ENCODE results near the gene KCNT1. TPM values are rescaled to one million over a fixed set of nuclear protein-coding genes. Genes with fewer than 3 reads are reported as not detected.

Gene KCNT1
- total RNA-seq, 1 experiment from 2014 or later: 0.68 TPM

DNA sequence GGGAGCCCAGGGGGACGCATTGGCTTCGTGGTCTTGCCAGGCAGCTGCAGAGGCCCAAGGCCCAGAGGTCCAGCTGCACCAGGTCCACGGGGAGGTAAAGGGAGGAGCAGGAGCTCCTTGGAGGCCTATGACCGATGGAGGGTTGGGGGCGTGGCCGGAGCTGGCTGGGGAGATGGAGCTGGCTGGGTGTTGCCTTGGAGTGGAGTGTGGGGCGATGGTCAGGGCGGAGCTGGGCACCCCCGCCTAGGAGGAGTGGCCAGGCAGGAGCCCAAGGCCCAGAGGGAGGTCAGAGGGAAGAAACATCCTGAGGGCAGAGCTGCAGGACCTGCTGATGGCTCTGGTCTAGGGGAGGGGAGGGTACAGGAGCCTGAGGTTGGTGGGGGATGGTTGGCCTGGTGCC, 44.6 kb downstream of the KCNT1 start:
- Histone ChIP-seq H3K9me3 (ENCODE audit: control insufficient read depth, low read depth, low read length) (no peaks in the 10 kb centered on the region), H4K8ac (replicated peaks; ENCODE audit: insufficient read length, low read depth, low read length) (no peak overlapping the region), H2AFZ (ENCODE audit: low read length) (no peak overlapping the region), H2BK12ac (ENCODE audit: insufficient read length, low read depth, low read length) (no peak overlapping the region), H3K79me1 (ENCODE audit: insufficient read depth, low read depth, low read length, poor library complexity, severe bottlenecking) (no peaks in the 10 kb centered on the region), H3K23ac (ENCODE audit: insufficient read length, low read depth, low read length) (no peak overlapping the region), H3K27me3 (ENCODE audit: insufficient read depth, low read length) (no peaks in the 10 kb centered on the region), H3T11ph (ENCODE audit: low read length) (no peak overlapping the region), H3K79me2 (ENCODE audit: insufficient read depth, low read length) (no peaks in the 10 kb centered on the region), H3K4ac (ENCODE audit: low read depth, low read length) (no peak overlapping the region), H3K27ac (ENCODE audit: insufficient read length, low read depth, low read length) (no peak overlapping the region), H4K5ac (ENCODE audit: insufficient read length, low read depth, low read length) (no peak overlapping the region), H3K4me2 (ENCODE audit: insufficient read depth, insufficient read length, low read length) (no peak overlapping the region), H3K4me1 (ENCODE audit: insufficient read depth, low read length) (no peaks in the 10 kb centered on the region), H4K20me1 (ENCODE audit: control insufficient read depth, insufficient read depth, insufficient read length) (no peaks in the 10 kb centered on the region), H4K91ac (ENCODE audit: insufficient read length, low read depth, low read length) (no peak overlapping the region), H2BK20ac (ENCODE audit: low read depth, low read length, poor library complexity, severe bottlenecking) (no peak overlapping the region), H3K18ac (ENCODE audit: insufficient read length, low read depth, low read length) (no peak overlapping the region), H2BK120ac (ENCODE audit: low read depth, low read length, poor library complexity, severe bottlenecking) (no peak overlapping the region), H3K14ac (ENCODE audit: insufficient read depth, low read length) (no peak overlapping the region), H3K56ac (ENCODE audit: insufficient read length, low read depth, low read length) (no peak overlapping the region), H3K23me2 (ENCODE audit: insufficient read length, low read depth, low read length, poor library complexity, severe bottlenecking) (no peaks in the 10 kb centered on the region), H2BK5ac (ENCODE audit: insufficient read length, low read length) (no peak overlapping the region), H2BK15ac (ENCODE audit: low read depth, low read length) (no peak overlapping the region), H2AK5ac (ENCODE audit: insufficient read length, low read length) (no peak overlapping the region), H3K9ac (ENCODE audit: extremely low read depth, insufficient read length, low read length) (no peak overlapping the region)
- TF ChIP-seq, protein P1, sequence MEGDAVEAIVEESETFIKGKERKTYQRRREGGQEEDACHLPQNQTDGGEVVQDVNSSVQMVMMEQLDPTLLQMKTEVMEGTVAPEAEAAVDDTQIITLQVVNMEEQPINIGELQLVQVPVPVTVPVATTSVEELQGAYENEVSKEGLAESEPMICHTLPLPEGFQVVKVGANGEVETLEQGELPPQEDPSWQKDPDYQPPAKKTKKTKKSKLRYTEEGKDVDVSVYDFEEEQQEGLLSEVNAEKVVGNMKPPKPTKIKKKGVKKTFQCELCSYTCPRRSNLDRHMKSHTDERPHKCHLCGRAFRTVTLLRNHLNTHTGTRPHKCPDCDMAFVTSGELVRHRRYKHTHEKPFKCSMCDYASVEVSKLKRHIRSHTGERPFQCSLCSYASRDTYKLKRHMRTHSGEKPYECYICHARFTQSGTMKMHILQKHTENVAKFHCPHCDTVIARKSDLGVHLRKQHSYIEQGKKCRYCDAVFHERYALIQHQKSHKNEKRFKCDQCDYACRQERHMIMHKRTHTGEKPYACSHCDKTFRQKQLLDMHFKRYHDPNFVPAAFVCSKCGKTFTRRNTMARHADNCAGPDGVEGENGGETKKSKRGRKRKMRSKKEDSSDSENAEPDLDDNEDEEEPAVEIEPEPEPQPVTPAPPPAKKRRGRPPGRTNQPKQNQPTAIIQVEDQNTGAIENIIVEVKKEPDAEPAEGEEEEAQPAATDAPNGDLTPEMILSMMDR (conservative IDR thresholded peaks at IDR 0.05): no peak
- no peak for DNase-seq
- no peaks in the 10 kb centered on the region for H3K36me3 Mint-ChIP-seq (ENCODE audit: insufficient read depth in 1 of 3, low read depth in 3 of 3)
- no peak overlapping the region; a peak in 2 of 7 replicates for H3K27ac Mint-ChIP-seq
- H3K4me3 Mint-ChIP-seq: no peak overlapping the region
- WGBS (ENCODE audit: extremely low coverage, insufficient read length, low lambda C conversion rate): no CpG with 5 or more reads among the region's 9 CpGs
- H3K9me3 Mint-ChIP-seq: no peaks in the 10 kb centered on the region
- H3K27me3 Mint-ChIP-seq (ENCODE audit: low read depth): no peaks in the 10 kb centered on the region
- peaks cover 0 to 9% of the 10 kb centered on the region in 2 experiments; a peak in 2 of 4 replicates for H3K4me1 Mint-ChIP-seq
